22Rv1 (cell line): ENCODE data around the gene GPR141.

ENCODE experiments used
- H3K27ac ChIP-seq: fragments of 450-650 bp; 2 replicates; pipeline ENCODE4 v1.5.1; 2017
- CTCF ChIP-seq: fragments of 450-650 bp; IDR thresholded peaks from 2 replicates; pipeline ENCODE4 v1.5.1; 2017; ENCODE audit warnings: mild to moderate bottlenecking
- ZFX ChIP-seq: fragments of 450-650 bp; IDR thresholded peaks from 2 replicates; pipeline ENCODE4 v1.6.1; 2017; ENCODE audit warnings: antibody characterized with exemption, borderline replicate concordance

Gene GPR141

GRCh38 chr7:37714606-37715005, 31.0 kb downstream of the GPR141 start:
- no peak overlapping the region for H3K27ac ChIP-seq
- no peak for TF ChIP-seq CTCF
- TF ChIP-seq ZFX: no peak

GRCh38 chr7:37718585-37718984, 35.0 kb downstream of the GPR141 start:
- TF ChIP-seq CTCF (no peak), ZFX (no peak)
- H3K27ac ChIP-seq: no peak overlapping the region

GRCh38 chr7:37719077-37719476, 35.5 kb downstream of the GPR141 start:
- H3K27ac ChIP-seq: no peak overlapping the region
- TF ChIP-seq CTCF (no peak), ZFX (no peak)

- TF ChIP-seq ZFX (no peak), CTCF (no peak)
- no peak overlapping the region for H3K27ac ChIP-seq
Observed at GRCh38 chr7:37724732-37725131, 41.2 kb downstream of the GPR141 start.

GRCh38 chr7:37726016-37726415, 42.5 kb downstream of the GPR141 start:
- TF ChIP-seq CTCF (no peak), ZFX (no peak)
- no peak overlapping the region for H3K27ac ChIP-seq

GRCh38 chr7:37728747-37729146, 45.2 kb downstream of the GPR141 start:
- TF ChIP-seq CTCF (no peak), ZFX (no peak)
- no peak overlapping the region for H3K27ac ChIP-seq

GRCh38 chr7:37729181-37729580, 45.6 kb downstream of the GPR141 start:
- no peak overlapping the region for H3K27ac ChIP-seq
- TF ChIP-seq ZFX (no peak), CTCF (no peak)
